Breast epithelium (tissue), 3 donors: ENCODE data around the gene GALNT2.

Experiments
- POLR2A ChIP-seq: fragments of 450-650 bp; IDR thresholded peaks from one replicate; pipeline ENCODE4 v1.6.1; 2016; ENCODE audit warnings: antibody characterized with exemption, mild to moderate bottlenecking, moderate library complexity
- TF ChIP-seq, protein P1 (sequence below), 3 donors: fragments of 450-650 bp; IDR thresholded peaks; one replicate each; pipeline ENCODE4 v1.5.1; 2016 to 2017; ENCODE audit warnings: antibody characterized with exemption in 3 of 3, mild to moderate bottlenecking in 3 of 3, moderate library complexity in 3 of 3

DNA sequence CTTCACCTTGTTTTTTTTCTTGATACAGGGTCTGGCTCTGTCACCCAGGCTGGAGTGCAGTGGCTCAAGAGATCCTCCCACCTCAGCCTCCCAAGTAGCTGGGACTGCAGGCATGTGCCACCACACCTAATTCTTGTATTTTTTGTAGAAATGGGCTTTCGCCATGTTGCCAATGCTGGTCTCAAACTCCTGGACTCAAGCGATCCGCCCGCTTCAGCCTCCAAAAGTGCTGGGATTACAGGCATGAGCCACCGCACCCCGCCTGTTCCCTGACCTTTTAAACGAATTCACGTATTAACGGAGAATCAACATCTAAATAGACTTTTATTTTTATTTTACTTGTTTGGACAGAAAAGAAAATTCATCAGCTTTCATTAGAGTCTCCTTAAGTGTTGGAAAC, 254.3 kb downstream of the GALNT2 start:
- TF ChIP-seq, protein P1, sequence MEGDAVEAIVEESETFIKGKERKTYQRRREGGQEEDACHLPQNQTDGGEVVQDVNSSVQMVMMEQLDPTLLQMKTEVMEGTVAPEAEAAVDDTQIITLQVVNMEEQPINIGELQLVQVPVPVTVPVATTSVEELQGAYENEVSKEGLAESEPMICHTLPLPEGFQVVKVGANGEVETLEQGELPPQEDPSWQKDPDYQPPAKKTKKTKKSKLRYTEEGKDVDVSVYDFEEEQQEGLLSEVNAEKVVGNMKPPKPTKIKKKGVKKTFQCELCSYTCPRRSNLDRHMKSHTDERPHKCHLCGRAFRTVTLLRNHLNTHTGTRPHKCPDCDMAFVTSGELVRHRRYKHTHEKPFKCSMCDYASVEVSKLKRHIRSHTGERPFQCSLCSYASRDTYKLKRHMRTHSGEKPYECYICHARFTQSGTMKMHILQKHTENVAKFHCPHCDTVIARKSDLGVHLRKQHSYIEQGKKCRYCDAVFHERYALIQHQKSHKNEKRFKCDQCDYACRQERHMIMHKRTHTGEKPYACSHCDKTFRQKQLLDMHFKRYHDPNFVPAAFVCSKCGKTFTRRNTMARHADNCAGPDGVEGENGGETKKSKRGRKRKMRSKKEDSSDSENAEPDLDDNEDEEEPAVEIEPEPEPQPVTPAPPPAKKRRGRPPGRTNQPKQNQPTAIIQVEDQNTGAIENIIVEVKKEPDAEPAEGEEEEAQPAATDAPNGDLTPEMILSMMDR (IDR thresholded peaks at IDR 0.05): no peak
- no peak for TF ChIP-seq POLR2A
